HepG2 (cell line): ENCODE data around the gene GSDMA. TPM values are rescaled to one million over a fixed set of nuclear protein-coding genes. Genes with fewer than 3 reads are reported as not detected.
A peak's percentile ranks its signal among the peaks of the same experiment; 100 is the strongest.

Experiments
- BHLHE40 ChIP-seq: IDR thresholded peaks from 2 replicates; pipeline ENCODE4 v1.6.1; 2011; ENCODE audit warnings: low read length, improper control_type of control experiment
- GZF1 ChIP-seq: sonication (generic); formaldehyde crosslinking; IDR thresholded peaks from 2 replicates; pipeline ENCODE4 v1.5.1; 2020; ENCODE audit warnings: mild to moderate bottlenecking, missing genetic modification reagents
- KDM6A ChIP-seq: IDR thresholded peaks from 2 replicates; pipeline ENCODE4 v1.6.1; 2016; ENCODE audit warnings: low read depth
- KLF16 ChIP-seq, 2 experiments: sonication (generic) in 1 of 2; formaldehyde crosslinking in 1 of 2; IDR thresholded peaks; 2 replicates each; pipeline versions ENCODE4 v1.6.1 to v1.8.0; 2016 to 2023; ENCODE audit warnings: missing genetic modification reagents in 2 of 2, missing compliant biosample characterization in 1 of 2
- NPAS2 ChIP-seq: sonication (generic); formaldehyde crosslinking; IDR thresholded peaks from 2 replicates; pipeline ENCODE4 v1.8.0; 2022; ENCODE audit warnings: mild to moderate bottlenecking, missing genetic modification reagents, borderline replicate concordance
- NR2C2 ChIP-seq: sonication (generic); formaldehyde crosslinking; IDR thresholded peaks from 2 replicates; pipeline ENCODE4 v1.4.0; 2020; ENCODE audit warnings: missing genetic modification reagents, mild to moderate bottlenecking, moderate library complexity, borderline replicate concordance
- RFXANK ChIP-seq: IDR thresholded peaks from 2 replicates; pipeline ENCODE4 v1.6.1; 2016
- SIX4 ChIP-seq: sonication (generic); formaldehyde crosslinking; IDR thresholded peaks from 2 replicates; pipeline ENCODE4 v1.4.0; 2020; ENCODE audit warnings: missing genetic modification reagents
- U2AF1 ChIP-seq: fragments of 200-400 bp; formaldehyde crosslinking; optimal IDR thresholded peaks from 2 replicates; pipeline ENCODE3; 2017; ENCODE audit warnings: mild to moderate bottlenecking, low read depth, low read length
- ZBTB42 ChIP-seq: sonication (generic); formaldehyde crosslinking; IDR thresholded peaks from 2 replicates; pipeline ENCODE4 v1.5.0; 2020; ENCODE audit warnings: mild to moderate bottlenecking, missing genetic modification reagents
- ZFAT ChIP-seq: sonication (generic); formaldehyde crosslinking; conservative IDR thresholded peaks from 2 replicates; pipeline ENCODE4 v1.8.1; 2023; ENCODE audit warnings: missing genetic modification reagents, inconsistent platforms
- ZNF331 ChIP-seq: sonication (generic); formaldehyde crosslinking; IDR thresholded peaks from 2 replicates; pipeline ENCODE4 v1.4.0; 2020; ENCODE audit warnings: missing genetic modification reagents
- ZNF558 ChIP-seq: sonication (generic); formaldehyde crosslinking; IDR thresholded peaks from 2 replicates; pipeline ENCODE4 v1.9.0; 2022; ENCODE audit warnings: mild to moderate bottlenecking, missing genetic modification reagents, borderline replicate concordance
- ZNF660 ChIP-seq: sonication (generic); formaldehyde crosslinking; IDR thresholded peaks from 2 replicates; pipeline ENCODE4 v1.5.1; 2020; ENCODE audit warnings: mild to moderate bottlenecking, low read depth, missing genetic modification reagents, borderline replicate concordance
- ZNF850 ChIP-seq: sonication (generic); formaldehyde crosslinking; conservative IDR thresholded peaks from 2 replicates; pipeline ENCODE4 v1.9.0; 2021; ENCODE audit warnings: mild to moderate bottlenecking, missing genetic modification reagents
- ZZZ3 ChIP-seq: sonication (generic); formaldehyde crosslinking; IDR thresholded peaks from 2 replicates; pipeline ENCODE4 v1.4.0; 2020; ENCODE audit warnings: missing genetic modification reagents, mild to moderate bottlenecking, borderline replicate concordance
- polyA plus RNA-seq, 8 experiments: library from polyadenylated mRNA; depleted of rRNA in 3 of 8; stranded (reverse) in 7 of 8; unstranded in 1 of 8; fragments of >200 nt; fragmentation: Illumina TruSeq in 4 of 8; extraction: Trizol in 4 of 8; gene quantifications; 2 replicates each; pipeline versions ENCODE4 v1.2.1 to v1.2.3, GENCODE V29; 2011 to 2016; ENCODE audit warnings: low read depth in 4 of 8, missing spikeins in 1 of 8, mixed read lengths in 1 of 8; ENCODE audit not compliant: insufficient read depth in 1 of 8
- total RNA-seq, 5 experiments: library from RNA; depleted of rRNA; stranded (reverse); fragments of >200 nt; fragmentation: Illumina TruSeq; extraction: Trizol; gene quantifications; 2 replicates each; pipeline ENCODE4 v1.2.3, GENCODE V29; 2016; ENCODE audit warnings: low read depth in 1 of 5
- TF ChIP-seq, protein P1 (sequence below): sonication (generic); formaldehyde crosslinking; IDR thresholded peaks from 2 replicates; pipeline ENCODE4 v1.9.0; 2021; ENCODE audit warnings: missing genetic modification reagents, mild to moderate bottlenecking, borderline replicate concordance
- TF ChIP-seq, protein P2 (sequence below): sonication (generic); formaldehyde crosslinking; IDR thresholded peaks from 2 replicates; pipeline ENCODE4 v1.5.0; 2020; ENCODE audit warnings: missing genetic modification reagents, mild to moderate bottlenecking, borderline replicate concordance
- TF ChIP-seq, protein P3 (sequence below): sonication (generic); formaldehyde crosslinking; IDR thresholded peaks from 2 replicates; pipeline ENCODE4 v1.4.0; 2020; ENCODE audit warnings: missing genetic modification reagents, borderline replicate concordance
- TF ChIP-seq, protein P4 (sequence below): IDR thresholded peaks from 2 replicates; pipeline ENCODE4 v1.6.1; 2016; ENCODE audit warnings: low read depth, borderline replicate concordance

The GSDMA gene
- total and polyA plus RNA-seq, 2 of the 13 experiments (the other 11 are each of a cell fraction or from before 2014, with no cell fraction given): not detected

DNA sequence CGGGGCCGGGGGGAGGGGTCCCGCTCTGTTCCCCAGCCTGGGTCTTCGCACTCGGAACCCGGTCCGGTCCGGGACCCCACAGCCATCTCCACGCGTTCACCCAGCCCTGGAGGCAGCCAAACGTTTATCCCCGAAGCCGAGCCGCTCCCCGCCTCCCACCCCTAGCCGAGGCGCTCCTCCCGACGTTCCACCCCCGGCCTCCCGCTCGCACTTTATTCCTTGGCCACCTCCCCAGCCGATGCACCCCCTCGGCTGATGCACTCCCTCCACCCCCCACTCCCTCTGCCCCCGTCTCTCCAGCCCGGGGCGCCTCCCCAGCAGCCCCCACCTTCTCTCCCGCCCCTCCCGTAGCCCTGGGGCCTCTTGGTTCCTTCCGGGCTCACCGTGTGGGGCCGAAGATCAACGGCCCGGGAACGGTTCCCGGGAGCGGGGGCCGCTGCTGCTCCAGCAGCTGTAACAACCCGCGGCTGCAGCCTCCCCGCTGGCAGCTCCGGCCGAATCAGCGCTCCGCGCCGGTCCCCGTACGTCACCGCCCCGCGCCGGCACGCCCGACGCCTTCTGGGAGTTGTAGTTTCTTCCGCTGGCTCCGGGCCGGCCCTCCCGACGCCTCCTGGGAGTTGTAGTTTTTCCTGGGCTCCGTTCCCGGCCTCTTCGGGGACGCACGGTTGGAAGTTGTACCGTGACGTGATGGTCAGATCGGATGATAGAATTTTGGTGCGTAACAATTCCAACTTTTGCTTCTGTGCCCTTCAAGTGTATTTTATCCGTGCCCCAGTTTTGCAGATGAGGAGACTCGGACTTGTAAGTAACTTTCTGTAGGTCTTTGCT is 35.5 kb upstream of the GSDMA start, which contains the start of the genes LRRC3C and ORMDL3 (continued):
- TF ChIP-seq ZNF850 (CRISPR knock-in tag) (0 out of 2 replicates have a peak, but pooled peaks have one; percentile 37), ZNF558 (CRISPR knock-in tag) (no peak), U2AF1 (no peak), ZNF331 (peak; percentile 87; the same call in 1 of the 2 replicates), ZFAT (no peak), GZF1 (no peak), NR2C2 (CRISPR knock-in tag) (peak; percentile 67), KDM6A (CRISPR knock-in tag) (no peak), ZZZ3 (no peak), ZNF660 (CRISPR knock-in tag) (no peak), ZBTB42 (CRISPR knock-in tag) (no peak), KLF16 (CRISPR knock-in tag; IDR thresholded peaks at IDR 0.05) (peak; percentile 48 to 87; a peak in 1 of 4 replicates), NPAS2 (CRISPR knock-in tag) (no peak), SIX4 (CRISPR knock-in tag) (peak; percentile 55; the same call in 1 of the 2 replicates), BHLHE40 (peak; percentile 37; the same call in 1 of the 2 replicates), RFXANK (0 out of 2 replicates have a peak, but pooled peaks have one; percentile 16)
- TF ChIP-seq, protein P1, sequence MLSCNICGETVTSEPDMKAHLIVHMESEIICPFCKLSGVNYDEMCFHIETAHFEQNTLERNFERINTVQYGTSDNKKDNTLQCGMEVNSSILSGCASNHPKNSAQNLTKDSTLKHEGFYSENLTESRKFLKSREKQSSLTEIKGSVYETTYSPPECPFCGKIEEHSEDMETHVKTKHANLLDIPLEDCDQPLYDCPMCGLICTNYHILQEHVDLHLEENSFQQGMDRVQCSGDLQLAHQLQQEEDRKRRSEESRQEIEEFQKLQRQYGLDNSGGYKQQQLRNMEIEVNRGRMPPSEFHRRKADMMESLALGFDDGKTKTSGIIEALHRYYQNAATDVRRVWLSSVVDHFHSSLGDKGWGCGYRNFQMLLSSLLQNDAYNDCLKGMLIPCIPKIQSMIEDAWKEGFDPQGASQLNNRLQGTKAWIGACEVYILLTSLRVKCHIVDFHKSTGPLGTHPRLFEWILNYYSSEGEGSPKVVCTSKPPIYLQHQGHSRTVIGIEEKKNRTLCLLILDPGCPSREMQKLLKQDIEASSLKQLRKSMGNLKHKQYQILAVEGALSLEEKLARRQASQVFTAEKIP (CRISPR knock-in tag): no peak
- TF ChIP-seq, protein P2, sequence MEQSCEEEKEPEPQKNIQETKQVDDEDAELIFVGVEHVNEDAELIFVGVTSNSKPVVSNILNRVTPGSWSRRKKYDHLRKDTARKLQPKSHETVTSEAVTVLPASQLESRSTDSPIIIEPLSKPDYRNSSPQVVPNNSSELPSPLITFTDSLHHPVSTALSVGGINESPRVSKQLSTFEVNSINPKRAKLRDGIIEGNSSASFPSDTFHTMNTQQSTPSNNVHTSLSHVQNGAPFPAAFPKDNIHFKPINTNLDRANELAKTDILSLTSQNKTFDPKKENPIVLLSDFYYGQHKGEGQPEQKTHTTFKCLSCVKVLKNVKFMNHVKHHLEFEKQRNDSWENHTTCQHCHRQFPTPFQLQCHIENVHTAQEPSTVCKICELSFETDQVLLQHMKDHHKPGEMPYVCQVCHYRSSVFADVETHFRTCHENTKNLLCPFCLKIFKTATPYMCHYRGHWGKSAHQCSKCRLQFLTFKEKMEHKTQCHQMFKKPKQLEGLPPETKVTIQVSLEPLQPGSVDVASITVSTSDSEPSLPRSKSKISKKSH (CRISPR knock-in tag): 0 out of 2 replicates have a peak, but pooled peaks have one; percentile 14
- TF ChIP-seq, protein P3, sequence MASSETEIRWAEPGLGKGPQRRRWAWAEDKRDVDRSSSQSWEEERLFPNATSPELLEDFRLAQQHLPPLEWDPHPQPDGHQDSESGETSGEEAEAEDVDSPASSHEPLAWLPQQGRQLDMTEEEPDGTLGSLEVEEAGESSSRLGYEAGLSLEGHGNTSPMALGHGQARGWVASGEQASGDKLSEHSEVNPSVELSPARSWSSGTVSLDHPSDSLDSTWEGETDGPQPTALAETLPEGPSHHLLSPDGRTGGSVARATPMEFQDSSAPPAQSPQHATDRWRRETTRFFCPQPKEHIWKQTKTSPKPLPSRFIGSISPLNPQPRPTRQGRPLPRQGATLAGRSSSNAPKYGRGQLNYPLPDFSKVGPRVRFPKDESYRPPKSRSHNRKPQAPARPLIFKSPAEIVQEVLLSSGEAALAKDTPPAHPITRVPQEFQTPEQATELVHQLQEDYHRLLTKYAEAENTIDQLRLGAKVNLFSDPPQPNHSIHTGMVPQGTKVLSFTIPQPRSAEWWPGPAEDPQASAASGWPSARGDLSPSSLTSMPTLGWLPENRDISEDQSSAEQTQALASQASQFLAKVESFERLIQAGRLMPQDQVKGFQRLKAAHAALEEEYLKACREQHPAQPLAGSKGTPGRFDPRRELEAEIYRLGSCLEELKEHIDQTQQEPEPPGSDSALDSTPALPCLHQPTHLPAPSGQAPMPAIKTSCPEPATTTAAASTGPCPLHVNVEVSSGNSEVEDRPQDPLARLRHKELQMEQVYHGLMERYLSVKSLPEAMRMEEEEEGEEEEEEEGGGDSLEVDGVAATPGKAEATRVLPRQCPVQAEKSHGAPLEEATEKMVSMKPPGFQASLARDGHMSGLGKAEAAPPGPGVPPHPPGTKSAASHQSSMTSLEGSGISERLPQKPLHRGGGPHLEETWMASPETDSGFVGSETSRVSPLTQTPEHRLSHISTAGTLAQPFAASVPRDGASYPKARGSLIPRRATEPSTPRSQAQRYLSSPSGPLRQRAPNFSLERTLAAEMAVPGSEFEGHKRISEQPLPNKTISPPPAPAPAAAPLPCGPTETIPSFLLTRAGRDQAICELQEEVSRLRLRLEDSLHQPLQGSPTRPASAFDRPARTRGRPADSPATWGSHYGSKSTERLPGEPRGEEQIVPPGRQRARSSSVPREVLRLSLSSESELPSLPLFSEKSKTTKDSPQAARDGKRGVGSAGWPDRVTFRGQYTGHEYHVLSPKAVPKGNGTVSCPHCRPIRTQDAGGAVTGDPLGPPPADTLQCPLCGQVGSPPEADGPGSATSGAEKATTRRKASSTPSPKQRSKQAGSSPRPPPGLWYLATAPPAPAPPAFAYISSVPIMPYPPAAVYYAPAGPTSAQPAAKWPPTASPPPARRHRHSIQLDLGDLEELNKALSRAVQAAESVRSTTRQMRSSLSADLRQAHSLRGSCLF: no peak
- TF ChIP-seq, protein P4, sequence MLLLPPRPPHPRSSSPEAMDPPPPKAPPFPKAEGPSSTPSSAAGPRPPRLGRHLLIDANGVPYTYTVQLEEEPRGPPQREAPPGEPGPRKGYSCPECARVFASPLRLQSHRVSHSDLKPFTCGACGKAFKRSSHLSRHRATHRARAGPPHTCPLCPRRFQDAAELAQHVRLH (CRISPR knock-in tag): peak; percentile 80; the same call in 1 of the 2 replicates
